Endothelial cell of hepatic sinusoid (primary cell): Measurements from ENCODE around the gene TNFRSF8.

Experiments used
- in situ Hi-C: cut with HindIII; loops from 2 replicates; pipeline ENCODE4 v1.10.0; 2017; ENCODE audit warnings: low sequenced_read_pairs

TNFRSF8 gene

DNA sequence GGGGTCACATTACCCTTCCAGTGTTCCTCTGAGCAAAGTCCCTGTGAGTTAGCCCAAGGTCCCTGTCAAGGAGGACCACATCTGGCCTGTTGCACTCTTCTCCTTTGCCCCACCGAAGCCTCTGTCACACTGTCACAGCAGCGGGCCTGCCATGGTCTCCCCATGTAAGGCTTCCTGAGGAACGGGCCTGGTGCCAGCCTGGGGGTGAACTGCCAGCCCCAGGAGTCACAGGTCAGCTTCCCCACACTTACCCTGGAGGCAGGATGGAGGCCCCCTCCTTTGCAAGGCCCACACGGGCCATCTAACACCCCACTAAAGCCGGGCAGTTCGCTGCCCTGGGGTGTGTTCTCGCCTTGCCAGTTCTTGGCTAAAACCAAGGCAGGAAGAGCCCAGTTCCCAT lies 117.8 kb downstream of the TNFRSF8 start:
- in situ Hi-C loops: no loop called here

DNA sequence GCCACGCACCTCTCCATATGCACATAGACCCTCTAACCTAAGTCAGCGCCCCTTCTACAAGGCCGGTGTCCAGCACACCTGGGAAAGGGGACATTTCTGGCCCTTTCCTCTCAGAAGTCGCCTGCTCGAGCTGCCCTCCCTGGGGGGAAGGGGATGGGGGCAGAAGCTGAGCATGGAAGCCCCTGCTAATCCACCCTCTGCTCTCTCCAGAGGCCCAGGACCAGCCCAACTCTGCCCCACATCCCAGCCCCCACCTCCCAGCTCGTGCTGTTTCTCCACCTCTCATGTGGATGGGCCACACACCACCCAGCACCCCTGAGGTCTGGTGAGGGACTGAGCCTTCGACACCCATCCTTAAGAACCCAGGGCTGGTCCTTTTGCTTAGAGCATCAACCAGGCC lies 118.5 kb downstream of the TNFRSF8 start:
- in situ Hi-C loops: no loop called here

DNA sequence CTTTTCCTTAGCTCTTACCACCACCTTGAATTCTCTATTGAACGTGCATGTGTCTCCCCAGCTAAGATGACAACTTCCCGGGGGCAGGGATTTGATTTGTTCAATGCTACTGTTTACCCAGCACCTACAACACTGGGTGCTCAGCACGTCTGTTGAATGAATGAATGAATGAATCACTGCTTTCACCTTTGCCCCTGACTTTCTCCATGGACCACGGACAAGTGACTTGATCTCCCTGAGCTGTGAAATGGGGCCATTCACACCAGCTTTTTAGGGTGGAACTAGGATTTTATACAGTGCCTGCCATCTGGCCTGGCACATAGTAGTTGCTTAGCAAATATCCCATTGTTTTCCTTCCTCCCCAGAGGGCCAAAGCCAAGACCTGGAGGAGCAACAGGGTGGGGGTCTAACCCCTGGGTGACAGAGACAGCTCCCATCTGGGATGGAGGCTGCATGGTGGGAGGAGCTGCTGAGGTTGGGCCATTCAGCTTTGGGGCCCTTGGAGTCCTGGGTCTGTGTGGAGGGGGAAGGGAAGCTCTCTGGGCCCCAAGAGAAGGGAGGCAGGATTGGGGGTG lies 119.4 kb downstream of the TNFRSF8 start:
- in situ Hi-C loops: no loop called here

DNA sequence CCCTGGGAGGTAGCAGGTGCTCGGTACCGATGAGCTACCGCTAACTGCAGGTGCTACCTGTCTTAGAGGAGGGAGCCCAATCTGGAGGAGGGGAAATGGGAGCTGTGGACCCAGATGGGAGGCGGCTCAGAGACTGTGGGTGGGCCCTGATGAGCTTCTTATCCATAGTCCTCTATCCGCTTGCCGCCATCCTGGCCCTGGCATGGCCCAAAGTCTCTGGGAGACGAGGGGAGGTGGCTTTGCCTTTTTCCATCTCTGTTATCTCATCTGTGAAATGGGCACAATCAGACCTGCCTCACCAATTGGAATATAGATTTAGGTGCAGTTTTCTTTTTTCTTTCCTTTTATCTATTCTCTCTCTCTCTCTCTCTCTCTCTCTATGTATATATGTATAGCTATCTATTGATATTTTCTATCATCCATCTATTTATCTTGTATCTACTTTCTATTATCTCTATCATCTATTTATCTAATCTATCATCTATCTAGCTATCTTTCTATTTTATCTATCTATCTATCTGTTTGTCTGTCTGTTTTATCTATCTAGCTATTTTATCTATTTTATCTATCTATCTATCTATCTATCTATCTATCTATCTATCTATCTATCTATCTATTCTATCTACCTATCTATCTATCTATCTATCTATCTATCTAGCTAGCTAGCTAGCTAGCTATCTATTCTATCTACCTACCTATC lies 120.1 kb downstream of the TNFRSF8 start:
- in situ Hi-C loops: no loop called here

DNA sequence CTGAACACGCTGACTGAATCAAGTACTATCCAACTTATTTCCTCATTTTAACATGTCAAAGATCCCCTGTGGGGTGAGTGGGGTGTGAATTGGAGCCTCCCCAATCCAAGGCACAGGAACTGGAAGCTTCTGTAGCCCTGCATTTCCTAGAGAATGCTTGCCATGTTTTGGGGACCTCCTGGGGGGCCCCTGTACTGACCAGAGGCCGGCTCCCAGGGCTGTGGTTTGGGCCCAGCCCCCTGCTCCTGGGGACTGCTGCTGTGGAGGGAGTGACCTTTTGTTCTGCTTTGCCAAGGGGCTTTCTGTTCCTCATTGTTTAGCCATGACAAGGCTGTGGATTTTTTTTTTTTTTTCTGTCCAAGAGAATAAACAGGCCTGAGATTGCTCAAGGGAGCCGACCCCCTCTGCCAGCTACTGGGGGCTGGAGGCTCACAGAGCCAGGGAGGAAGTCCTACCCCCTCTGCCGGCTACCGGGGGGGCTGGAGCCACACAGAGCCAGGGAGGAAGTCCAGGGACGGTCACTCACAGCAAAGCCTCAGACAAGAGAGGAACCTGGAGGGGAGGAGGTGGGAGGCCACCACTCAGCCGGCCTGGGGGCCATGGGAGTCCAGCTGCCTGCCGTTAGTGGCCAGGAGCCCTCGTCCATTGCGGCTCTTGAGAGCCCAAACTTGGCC lies 121.0 kb downstream of the TNFRSF8 start:
- in situ Hi-C loops: no loop called here

DNA sequence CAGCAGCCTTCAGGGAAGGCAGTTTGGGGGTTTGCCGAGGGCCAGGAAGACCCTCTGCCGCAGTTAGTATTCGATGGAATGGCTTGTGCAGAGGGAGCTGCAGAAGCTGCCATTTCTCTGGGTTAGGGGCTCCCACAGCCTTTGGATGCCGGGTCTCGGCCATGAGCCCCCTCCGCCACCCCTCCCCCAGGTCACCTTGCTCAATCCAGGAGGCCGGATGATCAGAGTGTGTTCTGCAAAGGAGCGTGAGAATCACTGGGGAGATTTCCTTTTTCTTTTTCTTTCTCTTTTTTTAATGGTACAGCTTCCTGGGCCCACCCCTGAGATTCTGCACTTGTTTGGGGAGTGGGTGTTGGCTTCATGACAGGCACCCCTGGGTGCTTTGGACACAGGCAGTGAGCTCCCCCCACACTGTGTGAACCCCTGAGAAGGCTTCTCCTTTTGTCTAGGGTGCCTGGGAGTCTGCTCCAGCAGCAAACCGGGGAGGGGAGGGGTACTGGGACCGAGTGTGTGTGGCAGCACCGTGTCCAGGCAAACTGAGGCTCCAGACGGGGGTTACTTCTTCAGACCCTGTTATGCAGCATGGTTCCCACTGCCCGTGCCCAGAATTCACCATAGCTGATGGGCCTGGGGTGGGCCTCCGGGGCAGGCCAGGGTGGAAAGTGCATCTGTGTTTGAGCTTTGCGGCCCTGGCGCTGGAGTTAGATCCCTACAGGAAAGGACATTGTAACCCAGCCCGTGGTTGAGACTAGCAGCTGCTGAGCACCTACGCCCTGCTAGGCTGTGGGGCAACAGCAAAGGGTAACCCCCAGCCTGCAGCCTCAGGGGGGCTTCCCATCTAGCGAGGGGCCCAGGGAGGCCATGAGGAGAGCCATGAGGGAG lies 122.2 kb downstream of the TNFRSF8 start:
- in situ Hi-C loops: no loop called here

DNA sequence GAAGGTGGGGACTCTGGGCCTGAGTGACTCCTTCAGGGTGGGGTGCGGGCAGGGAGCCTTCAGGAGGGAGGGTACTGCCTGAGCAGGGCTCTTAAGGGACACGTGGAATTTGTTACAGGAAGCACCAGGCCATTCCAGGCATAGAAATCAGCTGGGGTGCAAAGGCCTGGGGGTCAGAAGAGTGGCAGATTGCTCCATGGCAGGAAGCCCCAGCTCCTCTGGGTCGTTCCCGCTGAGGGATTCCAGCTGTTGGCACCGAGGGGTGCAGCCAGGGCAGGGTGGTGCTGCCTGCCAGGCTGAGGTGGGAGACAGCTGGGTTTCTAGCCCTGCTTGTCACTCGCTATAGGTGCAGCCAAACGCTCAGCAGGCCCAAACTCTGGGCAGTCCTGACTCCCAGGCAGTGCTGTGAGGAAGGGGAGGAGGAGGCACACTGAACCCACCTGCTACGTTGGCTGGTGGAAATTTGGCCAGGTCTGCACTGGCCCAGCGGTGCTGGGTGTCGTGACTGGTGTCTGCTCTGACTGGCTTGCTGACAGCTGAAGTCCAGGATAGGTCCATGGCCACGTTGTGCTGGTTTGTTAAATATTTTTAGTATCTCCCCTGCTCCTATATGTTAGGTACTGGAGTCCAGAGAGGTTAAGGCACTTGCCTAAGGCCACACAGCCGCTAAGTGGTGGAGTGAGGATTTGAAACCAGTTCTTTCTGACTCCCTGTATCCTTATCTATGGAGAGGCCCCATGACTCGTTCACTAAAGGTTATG lies 123.0 kb downstream of the TNFRSF8 start:
- in situ Hi-C loops: no loop called here

DNA sequence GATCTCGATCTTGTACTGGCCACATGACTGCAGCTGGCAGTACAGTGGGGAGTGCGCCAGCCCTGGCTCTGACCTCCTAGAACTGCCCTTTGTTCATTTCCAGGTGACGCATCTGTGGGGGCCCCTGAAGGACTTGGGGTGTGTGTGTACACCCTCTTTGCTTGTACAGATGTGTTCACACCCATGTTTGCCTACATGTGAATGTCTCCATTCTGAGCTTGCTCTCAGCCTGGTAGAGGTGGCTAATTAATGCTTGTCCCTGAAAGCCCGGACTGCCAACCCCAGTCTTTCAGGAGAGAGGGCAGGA lies 123.5 kb downstream of the TNFRSF8 start:
- in situ Hi-C loops: no loop called here

DNA sequence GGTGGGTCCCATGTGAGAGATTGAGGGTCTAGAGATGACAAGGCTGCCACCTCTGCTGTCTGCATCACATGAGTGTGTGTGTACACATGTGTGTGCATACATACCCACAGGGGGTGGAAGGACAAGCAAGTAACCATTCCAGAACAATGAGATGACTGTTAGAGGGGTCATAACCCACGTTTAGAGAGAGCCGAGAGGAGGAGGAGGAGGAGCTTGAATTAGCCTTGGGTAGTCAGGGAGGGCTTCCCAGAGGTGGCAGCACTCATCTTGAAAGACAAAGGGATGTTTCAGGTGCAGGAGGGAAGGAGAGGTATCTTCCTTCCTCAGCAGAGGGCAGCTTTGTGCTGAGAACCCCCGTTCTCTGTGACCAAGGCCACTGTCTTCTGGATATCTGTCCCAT lies 125.0 kb downstream of the TNFRSF8 start:
- in situ Hi-C loops: no loop called here

DNA sequence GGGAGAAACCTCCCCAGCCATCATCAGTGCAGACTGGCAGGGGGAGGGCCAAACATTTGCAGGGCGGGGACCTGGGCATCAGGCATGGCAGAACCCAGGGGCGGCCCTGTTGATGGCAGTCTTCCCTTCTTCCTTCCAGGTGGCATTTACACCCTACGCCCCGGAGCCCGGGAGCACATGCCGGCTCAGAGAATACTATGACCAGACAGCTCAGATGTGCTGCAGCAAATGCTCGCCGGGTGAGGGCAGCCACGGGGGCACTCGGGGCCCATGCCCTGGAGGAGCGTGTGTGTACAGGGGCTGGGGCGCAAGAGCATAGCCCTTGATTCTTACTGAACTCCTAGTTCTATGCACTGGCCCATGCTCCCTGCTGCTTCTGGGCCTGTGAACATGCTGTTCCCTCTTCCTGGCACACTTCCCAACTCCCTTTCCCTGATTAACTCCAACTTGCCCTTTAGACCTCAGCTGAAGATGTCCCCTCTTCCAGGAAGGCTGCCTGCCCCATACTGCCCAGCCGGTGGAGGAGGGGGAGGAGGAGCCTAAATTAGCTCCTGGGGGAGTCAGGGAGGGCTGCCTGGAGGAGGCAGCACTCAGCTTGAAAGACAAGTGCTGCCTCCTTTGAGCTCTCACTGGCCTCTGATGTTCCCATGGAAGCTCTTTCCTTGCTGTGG lies 125.7 kb downstream of the TNFRSF8 start:
- in situ Hi-C loops: no loop called here

DNA sequence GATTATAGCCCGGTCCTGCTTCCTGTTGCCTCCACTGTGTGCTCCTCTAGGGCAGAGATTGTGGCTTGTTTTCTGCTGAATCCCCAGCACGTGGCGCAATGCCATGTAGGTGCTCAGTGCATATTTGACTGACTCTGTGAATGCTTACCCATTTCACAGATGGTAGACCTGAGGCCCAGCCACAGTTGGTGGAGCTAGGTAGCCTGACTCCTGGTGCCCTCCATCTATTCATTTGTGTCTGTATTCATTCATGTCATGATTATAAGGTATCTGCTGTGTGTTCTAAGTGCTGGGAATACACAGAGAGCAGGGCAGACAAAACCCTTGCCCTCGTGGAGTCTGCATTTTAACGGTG lies 126.2 kb downstream of the TNFRSF8 start:
- in situ Hi-C loops: no loop called here

DNA sequence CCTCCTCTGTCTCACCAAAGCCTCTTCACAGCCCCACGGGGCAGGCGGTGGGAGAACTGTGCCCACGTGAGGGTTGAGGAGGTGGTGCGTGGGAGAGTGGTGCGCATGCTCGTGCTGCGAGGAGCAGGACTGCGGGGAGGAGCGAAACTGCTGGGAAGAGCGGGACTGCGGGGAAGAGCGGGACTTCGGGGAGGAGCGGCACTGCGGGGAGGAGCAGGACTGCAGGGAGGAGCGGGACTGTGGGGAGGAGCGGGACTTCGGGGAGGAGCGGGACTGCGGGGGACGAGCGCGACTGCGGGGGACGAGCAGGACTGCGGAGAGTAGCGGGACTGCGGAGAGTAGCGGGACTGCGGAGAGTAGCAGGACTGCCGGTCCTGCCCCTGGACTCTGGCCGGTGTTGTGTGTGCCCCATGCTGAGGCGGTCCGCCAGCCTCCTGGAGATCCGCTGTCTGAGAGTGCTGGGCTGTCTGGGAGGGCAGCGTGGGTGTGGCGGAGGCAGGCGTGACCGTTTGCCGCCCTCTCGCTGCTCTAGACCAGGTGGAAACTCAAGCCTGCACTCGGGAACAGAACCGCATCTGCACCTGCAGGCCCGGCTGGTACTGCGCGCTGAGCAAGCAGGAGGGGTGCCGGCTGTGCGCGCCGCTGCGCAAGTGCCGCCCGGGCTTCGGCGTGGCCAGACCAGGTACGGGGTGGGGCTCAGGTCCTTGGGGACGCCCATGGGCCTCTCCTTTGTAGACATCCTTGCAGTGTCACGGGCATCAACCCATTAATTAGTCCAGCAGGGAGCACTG lies 128.3 kb downstream of the TNFRSF8 start:
- in situ Hi-C loops: no loop called here
